ENCODE data around the gene PSME3. TPM values are rescaled to one million over a fixed set of nuclear protein-coding genes. Genes with fewer than 3 reads are reported as not detected.
"Not testable (repeated sequence)": the region's sequence is repeated elsewhere in the genome, so short reads cannot be mapped to it uniquely, and the experiment has no call there.

PSME3 gene
- total RNA-seq, 1 experiment from 2014 or later = 107 TPM

DNA sequence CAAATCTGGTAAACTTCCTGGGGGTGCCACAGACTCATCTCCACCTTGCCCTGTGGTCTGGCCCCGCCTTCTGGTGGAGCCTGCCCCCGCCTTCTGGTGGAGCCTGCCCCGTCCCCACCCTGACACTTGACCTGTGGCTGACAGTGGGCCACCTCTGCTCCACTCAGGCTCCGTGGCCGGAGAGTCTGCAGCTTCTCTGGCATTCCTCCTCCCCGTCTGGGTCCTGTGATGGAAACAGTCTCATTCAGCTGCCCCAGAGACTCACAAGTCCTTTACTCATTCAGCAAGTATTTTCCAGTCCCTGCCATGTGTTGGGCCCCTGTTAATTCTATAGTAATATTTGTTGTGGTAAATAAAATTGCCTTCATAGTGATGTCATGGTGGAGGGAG is 46.4 kb downstream of the PSME3 start:
- Histone ChIP-seq H3F3A (ENCODE audit: low read length, unreplicated experiment) (no peaks in the 10 kb centered on the region), H4K20me1 (ENCODE audit: low read length) (no peaks in the 10 kb centered on the region), H3K4me1 (ENCODE audit: insufficient read depth, low read length) (no peaks in the 10 kb centered on the region), H3K79me2 (ENCODE audit: low read length) (no peaks in the 10 kb centered on the region), H3K36me3 (ENCODE audit: low read depth, low read length) (no peaks in the 10 kb centered on the region), H3K9me2 (replicated peaks; ENCODE audit: low read length) (no peaks in the 10 kb centered on the region), H2AFZ (ENCODE audit: low read length) (no peak overlapping the region), H3K4me2 (ENCODE audit: low read length) (no peak overlapping the region), H3K4me3 (ENCODE audit: low read length) (no peak overlapping the region), H3K27me3 (ENCODE audit: low read length) (no peaks in the 10 kb centered on the region), H3K9ac (ENCODE audit: low read length) (no peak overlapping the region), H3K27ac (ENCODE audit: low read length) (no peak overlapping the region), H3K9me3 (ENCODE audit: low read length) (no peaks in the 10 kb centered on the region)
- ATAC-seq (no peak), DNase-seq (no peak)
- intact Hi-C loops (cut with micrococcal nuclease) = no loop called here
- BruUV-seq (replicated peaks) = no TSS peak
- TF ChIP-seq EZH2 (IDR thresholded peaks at IDR 0.05; ENCODE audit: low read length, unreplicated experiment) = no peak
- no peak for TF ChIP-seq CTCF (conservative IDR thresholded peaks at IDR 0.05; ENCODE audit: low read depth, low read length)
- no peak for TF ChIP-seq EZH2phosphoT487 (IDR thresholded peaks at IDR 0.05; ENCODE audit: borderline replicate concordance, low read length)
- POLR2A ChIA-PET (ENCODE audit: unreplicated experiment) = no interaction called here
- CTCF ChIA-PET = no interaction called here

GRCh38 chr17:42880776-42881310 is 47.6 kb downstream of the PSME3 start:
- H4K20me1 ChIP-seq (ENCODE audit: low read length) = no peaks in the 10 kb centered on the region
- no peaks in the 10 kb centered on the region for H3K79me2 ChIP-seq (ENCODE audit: low read length)
- H3K9me2 ChIP-seq (replicated peaks; ENCODE audit: low read length) = no peaks in the 10 kb centered on the region
- ATAC-seq (no peak), DNase-seq (no peak)
- no peak overlapping the region for H2AFZ ChIP-seq (ENCODE audit: low read length)
- H3K4me2 ChIP-seq (ENCODE audit: low read length) = no peak overlapping the region
- H3K9ac ChIP-seq (ENCODE audit: low read length) = no peak overlapping the region
- H3K27ac ChIP-seq (ENCODE audit: low read length) = no peak overlapping the region
- no peak for TF ChIP-seq CTCF (conservative IDR thresholded peaks at IDR 0.05; ENCODE audit: low read depth, low read length)
- TF ChIP-seq EZH2phosphoT487 (IDR thresholded peaks at IDR 0.05; ENCODE audit: borderline replicate concordance, low read length) = no peak
- TF ChIP-seq EZH2 (IDR thresholded peaks at IDR 0.05; ENCODE audit: low read length, unreplicated experiment) = no peak
- POLR2A ChIA-PET (ENCODE audit: unreplicated experiment) = no interaction called here
- BruUV-seq (replicated peaks) = no TSS peak
- intact Hi-C loops (cut with micrococcal nuclease) = no loop called here
- H3K4me3 ChIP-seq (ENCODE audit: low read length) = no peak overlapping the region
- H3K9me3 ChIP-seq (ENCODE audit: low read length) = no peaks in the 10 kb centered on the region
- CTCF ChIA-PET = no interaction called here
- no peaks in the 10 kb centered on the region for H3F3A ChIP-seq (ENCODE audit: low read length, unreplicated experiment)
- H3K4me1 ChIP-seq (ENCODE audit: insufficient read depth, low read length) = no peaks in the 10 kb centered on the region
- H3K27me3 ChIP-seq (ENCODE audit: low read length) = no peaks in the 10 kb centered on the region
- H3K36me3 ChIP-seq (ENCODE audit: low read depth, low read length) = no peaks in the 10 kb centered on the region

- H3K27ac ChIP-seq (ENCODE audit: low read length); H3K4me3 ChIP-seq (ENCODE audit: low read length); H3K79me2 ChIP-seq (ENCODE audit: low read length); BruUV-seq (replicated peaks); H3F3A ChIP-seq (ENCODE audit: low read length, unreplicated experiment); ATAC-seq; intact Hi-C loops (cut with micrococcal nuclease); DNase-seq; H3K36me3 ChIP-seq (ENCODE audit: low read depth, low read length); H2AFZ ChIP-seq (ENCODE audit: low read length); CTCF ChIA-PET; H3K27me3 ChIP-seq (ENCODE audit: low read length); H3K9me3 ChIP-seq (ENCODE audit: low read length); H3K9me2 ChIP-seq (replicated peaks; ENCODE audit: low read length); POLR2A ChIA-PET (ENCODE audit: unreplicated experiment); H3K9ac ChIP-seq (ENCODE audit: low read length); H3K4me1 ChIP-seq (ENCODE audit: insufficient read depth, low read length); H3K4me2 ChIP-seq (ENCODE audit: low read length); H4K20me1 ChIP-seq (ENCODE audit: low read length): not testable (repeated sequence)
Observed at GRCh38 chr17:42881706-42882105, 48.5 kb downstream of the PSME3 start.
